Hepatic stellate cell (primary cell): Measurements from ENCODE around the gene CADPS.
"Not testable (repeated sequence)": the region's sequence is repeated elsewhere in the genome, so short reads cannot be mapped to it uniquely, and the experiment has no call there.

Source experiments
- DNase-seq: peaks from one replicate; pipeline ENCODE4 v3.0.0; 2011; ENCODE audit warnings: low spot score

Gene CADPS

DNA sequence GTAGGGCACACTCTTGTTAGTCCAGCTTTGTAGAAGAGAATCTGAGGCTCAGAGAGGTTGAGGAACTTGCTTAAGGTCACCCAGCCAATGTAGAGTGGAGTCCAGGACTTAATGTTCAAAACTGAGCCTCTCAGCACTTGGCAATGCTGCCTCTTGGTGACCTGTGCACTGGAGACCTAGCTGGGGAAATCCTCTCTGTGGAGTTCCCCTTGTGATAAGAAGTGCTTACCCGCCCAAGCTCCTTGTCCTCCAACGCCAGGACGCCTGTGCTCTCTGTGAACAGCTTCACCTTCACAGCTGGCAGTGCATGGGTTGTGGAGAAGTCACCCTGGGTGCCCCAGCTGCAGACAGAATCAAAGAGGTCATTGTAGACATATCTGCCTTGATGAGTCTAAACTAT lies 282.8 kb downstream of the CADPS start:
- no peak for DNase-seq

DNA sequence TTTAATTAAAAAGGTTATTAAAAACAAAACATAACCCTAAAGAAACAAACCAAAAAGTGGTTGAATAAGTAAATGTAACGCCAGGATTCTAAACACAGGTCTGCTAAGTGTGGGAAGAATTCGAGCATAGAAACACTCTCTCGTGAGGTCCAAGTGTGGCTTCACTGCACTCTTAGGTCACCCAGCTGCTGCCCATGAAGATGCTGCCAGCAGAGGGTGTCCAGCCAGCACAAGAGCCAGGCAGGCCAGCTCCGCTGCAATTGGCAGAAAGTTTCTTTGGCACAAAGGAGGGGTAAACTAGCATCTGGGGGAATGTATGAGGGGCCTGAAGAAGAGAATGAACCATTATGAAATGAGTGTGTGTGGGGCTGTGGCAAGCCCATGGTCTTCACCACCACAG lies 286.1 kb downstream of the CADPS start:
- no peak for DNase-seq

DNA sequence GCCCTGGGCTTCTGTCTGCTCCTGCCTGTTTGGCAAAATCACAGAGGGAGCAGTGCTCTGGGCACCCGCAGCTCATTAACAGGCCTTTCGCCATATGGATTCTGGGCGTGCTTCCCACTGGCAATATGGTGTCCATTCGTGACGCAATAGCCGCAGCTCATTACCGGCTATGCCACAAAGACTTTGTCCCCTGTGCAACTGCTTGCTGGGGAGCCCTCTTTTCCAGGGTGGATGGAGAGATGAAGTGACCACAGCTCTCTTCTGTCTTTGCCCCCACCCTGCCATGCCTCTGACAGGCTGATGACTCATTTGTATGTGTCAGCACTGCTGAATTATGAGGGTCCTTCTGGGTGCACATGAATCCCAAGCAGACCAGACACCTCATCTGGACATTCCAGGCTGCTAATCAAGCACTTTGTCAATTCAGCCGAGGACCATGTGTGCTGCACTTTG lies 287.6 kb downstream of the CADPS start:
- peak; percentile 49 for DNase-seq

DNA sequence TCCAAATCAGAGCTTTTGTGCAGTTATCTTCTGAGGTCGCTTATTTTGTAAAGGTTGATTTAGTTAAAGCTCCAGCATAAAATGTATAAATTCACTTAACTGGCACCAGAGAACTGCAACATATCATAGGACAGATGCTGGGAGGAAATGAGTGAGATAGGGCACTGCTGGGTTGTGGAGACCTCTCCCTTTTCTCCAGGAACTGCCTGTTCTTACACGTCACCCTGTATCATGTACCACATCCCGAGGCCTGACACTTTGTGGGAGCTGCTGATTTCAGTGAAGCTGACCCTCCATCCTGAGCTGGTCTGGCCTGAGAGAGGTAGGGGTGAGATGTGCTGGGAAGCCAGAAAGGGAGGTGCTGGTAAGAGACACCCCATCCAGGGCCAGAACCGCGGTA lies 288.0 kb downstream of the CADPS start:
- no peak for DNase-seq

DNA sequence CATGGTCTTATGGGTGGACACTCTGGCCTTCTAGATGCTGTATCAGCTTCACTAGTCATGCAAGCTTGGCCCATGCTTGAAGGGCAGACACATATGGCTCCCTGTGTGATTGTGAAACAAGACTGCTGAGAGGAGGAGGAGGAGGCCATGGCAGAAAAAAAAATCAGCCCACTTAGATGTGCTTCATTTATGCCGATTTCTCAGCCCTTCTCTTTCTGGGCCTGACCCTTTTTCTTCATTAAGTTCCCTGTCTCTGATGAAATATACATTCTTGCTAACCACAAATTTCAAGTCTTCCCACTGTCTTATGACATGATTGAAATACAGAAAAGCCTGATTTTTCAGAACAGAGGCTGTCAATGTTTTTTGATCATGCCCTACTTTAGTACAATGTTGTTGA lies 288.9 kb downstream of the CADPS start:
- DNase-seq: no peak

DNA sequence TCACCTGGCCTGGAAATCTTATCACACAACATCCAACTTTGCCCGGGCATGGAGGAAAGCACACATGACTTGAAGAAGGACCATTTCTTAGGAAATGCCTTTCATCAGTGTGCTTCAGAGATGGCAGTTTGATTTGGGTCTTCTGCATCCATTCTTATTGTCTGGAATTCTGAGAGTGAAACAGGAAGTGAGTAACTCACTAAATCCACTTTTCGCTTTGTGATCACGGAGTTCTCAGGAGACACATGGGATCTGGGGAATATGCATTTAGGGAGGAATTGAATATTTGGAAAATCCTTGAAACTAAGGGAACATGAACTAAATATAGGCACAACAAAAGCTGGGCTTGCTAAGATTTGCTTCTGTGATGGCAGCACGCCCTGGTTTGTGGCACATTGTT lies 289.4 kb downstream of the CADPS start:
- no peak for DNase-seq

DNA sequence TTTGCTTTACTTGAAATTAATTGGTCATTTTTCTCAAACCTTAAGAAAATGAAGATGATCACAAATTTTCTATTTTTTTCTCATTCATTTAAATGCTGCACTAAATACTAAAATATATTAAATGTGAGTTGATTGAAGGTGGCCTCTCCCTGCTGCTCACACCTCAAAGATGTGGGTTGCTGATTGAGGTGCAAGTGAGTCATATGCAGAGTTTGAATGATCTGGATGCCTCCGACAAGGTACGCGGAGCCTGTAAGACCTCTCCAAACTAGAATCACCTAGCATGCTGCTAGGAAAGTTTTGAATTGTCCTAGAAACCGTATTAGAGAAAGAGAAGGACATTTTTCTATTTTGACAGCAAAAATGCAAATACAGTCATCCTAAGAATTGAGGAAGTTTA lies 290.6 kb downstream of the CADPS start:
- DNase-seq: no peak

DNA sequence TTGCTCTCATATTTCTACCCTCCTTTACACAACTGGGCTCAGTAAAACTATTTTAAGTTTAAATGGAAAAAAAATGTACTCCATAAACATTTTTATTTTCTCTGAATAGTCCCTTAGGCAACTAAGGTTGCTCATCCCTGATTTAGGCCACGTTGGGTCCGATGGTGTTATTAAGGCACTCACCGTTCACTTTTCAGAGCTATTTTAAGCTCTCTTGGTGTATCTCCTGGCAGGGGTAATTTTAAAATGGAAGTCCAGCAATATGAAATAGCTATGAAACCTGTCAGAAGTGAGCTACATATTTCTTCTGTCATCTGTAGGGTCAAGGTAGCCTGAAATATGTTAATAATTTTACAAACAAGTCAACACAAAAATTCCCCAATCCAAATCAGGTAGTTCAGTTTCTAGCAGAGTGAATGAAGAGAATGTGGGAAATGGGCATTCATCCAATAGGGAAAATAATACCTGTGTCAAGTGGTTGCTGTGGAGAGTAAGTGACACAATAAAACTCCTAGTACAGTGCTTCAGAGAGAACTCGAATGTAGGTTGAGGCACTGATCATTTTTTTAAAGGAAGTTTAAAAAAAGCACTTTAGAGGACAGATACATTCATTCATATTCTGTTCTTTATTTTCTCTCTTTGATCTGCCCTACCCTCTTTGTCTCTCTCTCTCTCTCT lies 292.6 kb downstream of the CADPS start:
- DNase-seq: no peak

DNA sequence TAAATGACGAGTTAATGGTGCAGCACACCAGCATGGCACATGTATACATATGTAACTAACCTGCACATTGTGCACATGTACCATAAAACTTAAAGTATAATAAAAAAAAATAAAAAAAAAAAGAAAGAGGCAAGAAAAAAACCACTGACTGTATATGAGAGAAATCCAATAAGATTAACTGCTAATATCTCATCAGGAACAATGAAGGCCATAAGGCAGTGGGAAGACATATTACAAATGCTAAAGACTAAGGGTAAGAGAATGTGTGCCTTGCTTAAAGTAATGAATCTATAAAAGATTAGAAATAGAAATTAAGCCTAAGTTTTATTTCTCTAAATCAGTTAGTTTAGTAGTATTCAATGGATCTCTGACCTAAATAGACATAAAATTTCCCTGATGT lies 294.7 kb downstream of the CADPS start:
- DNase-seq: not testable (repeated sequence)

DNA sequence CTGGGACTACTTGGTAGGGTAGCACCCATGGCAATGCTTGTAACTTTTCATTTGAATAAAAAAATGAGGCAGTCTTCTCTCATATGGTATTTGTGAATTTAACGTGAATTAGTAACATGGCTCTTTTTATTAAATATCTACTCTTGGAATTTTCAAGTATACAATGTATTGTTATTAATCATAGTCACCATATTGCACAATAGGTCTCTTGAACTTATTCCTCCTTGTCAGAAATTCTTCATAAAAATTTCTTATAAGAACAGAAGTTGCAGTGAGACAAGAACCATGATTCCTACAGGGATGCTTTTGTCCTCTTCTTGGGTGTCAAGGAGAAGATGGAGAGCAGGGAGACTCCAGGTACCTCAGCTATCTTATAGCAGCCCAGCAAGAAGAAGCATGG lies 298.1 kb downstream of the CADPS start:
- no peak for DNase-seq

DNA sequence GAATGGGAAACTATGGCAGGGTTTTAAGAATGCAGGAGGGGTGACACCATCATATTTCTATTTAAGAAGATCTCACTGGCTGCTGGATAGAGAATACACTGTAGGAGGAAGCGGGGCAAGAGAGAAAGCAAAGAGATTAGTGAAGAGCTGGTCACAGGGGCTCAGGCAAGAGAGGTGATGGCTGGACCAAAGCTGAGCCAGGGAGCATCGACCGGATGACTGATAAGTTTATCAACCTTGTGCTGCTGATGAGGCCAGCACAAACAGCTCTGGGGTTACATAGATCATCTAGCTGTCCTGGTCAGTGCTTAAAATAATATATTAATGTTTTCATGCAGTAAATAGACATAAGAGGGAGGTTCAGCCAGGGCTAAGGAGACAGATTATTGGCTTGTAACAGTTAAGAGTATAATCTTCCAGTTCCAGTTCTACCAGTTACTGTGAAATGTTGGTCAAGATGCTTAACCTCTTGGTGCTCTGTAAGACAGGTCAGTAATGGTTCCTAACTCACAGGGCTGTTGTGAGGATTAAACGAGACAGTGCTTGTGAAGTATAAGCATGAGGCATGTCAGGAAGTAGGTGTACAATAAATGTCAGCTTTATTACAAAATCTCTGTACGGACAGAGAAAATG lies 300.8 kb downstream of the CADPS start:
- no peak for DNase-seq

DNA sequence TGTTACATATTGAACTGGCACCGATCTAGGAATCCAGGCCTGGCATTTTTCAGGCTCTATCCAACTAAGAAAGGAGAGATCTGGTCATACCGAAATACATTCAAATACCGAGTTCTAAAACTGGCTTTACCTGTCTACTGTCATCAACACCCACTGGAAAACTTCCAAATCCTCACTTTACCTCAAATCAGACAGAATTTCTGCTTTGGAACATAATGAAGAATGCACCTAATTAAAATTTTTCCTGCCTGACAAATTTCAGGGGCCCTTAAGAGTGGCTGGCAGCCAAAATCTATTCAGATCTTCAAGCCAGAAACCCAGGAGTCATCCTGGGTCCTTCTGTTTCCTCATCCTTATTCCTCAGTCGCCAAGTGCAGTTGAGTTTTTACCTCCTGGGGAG lies 303.3 kb downstream of the CADPS start:
- DNase-seq: no peak

DNA sequence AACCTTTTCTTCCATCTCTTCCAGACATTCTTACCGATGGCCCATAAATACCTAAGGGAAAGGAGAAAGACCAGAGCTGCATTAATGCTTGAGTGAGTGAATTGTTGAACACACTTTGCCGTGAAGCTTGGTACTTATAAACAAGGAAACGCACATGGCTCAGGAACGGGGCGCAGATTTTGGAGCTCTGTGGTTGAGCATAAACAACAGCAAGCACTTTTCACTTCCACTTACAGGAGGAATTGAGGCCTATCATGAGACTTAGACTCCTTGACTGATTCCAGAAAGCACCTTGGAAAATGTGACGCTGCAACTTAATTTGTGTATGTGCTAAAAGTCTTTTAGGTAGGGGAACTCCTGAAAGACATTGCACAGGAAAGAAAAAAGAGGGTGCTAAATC lies 304.3 kb downstream of the CADPS start:
- DNase-seq: no peak

DNA sequence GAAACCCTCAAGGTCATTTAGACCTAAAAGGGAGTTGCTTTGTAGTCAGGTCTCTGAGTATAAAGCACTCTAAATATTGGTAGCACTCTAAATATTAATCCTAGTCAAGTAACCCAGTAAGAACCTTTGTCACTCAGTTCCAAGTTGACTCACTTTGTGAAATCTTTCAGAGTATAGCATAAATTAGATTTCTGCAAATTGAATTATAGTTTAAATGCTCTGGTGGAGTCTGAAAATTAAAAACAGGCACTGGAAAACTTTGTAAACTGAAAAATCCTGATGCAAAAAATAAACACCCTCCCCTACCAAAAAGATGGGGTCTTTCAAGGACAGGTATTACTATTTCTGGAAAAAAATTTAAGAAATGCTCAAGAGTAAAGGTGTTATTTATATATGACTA lies 305.6 kb downstream of the CADPS start:
- DNase-seq: no peak

DNA sequence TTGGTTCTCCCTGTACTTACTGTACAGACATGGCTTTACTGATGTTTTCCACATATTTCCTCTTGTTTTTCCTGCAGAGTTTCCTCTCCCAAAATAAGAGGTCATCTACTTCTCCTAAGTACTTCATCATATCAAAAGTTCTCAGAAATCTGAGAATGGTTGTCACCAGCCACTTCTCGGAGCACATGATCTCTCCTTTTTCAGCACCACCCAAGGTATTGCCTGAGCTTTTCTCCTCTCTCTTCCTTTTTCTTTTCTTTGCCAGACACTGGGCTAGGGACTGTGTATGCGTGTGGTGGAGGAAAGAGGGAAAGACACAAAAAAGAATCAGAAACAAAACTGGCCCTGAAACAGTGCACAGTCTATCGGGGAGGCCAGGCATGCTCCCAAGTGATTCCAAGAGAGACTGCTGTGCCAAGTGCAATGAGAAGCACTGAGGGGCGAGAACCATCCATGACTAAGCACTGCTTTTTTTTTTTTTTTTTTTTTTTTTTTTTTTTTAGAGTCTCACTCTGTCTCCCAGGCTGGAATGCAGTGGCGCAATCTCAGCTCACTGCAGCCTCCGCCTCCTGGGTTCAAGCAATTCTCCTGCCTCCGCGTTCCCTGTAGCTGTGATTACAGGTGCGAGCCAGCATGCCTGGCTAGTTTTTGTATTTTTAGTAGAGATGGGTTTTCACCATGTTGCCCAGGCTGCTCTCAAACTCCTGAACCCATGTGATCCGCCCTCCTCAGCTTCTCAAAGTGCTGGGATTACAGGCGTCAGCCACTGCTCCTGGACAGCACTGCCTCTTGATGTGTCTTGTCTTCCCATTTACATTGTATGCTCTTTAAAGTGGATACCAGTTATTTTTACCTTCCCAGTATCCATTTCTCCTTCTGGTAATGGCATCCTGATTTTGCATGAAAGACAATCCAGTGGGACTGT lies 307.9 kb downstream of the CADPS start:
- peak; percentile 61 for DNase-seq

DNA sequence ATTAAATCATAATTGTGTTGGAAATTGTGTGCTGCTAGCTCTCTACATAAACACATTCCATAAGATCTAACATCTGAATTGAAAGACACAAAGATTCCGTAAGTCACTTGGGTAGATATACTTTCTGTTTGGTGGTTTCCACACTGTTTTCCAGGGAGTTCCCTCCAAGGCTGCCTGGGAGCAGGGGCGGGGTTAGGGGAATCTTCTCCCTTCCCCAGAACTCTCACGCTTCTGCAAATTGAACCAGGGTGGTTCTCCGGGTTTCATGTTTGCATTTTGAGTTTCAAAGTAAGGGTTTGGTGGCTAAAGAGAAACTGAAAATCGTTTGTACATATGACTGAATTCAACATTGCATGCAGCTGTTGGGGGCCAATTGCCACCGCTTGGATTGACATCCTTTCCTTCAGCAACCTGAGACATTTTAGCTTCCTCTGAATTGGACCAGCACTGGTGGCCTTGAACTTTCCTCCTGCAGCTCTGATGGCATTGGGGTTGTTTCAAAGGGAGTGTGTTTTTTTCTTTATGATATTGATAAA lies 309.1 kb downstream of the CADPS start:
- no peak for DNase-seq

DNA sequence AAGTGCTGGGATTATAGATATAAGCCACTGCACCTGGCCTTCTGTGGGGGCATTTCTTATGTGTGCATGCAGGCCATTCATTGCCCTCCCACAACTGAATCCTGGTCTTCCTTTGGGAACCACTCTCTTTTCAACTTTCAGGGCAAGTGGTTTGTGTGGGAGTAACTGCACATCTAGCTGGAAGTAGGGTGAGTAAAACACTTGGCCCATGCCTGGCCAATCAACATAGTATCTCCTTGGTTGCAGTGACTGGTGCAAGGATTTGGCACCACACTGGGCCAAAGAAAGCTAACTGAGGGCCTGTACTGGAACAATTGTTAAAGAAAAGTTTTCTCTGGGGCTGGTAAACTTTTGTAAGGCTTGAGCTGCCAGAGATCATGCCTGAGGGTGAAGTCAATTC lies 312.6 kb downstream of the CADPS start:
- DNase-seq: no peak

DNA sequence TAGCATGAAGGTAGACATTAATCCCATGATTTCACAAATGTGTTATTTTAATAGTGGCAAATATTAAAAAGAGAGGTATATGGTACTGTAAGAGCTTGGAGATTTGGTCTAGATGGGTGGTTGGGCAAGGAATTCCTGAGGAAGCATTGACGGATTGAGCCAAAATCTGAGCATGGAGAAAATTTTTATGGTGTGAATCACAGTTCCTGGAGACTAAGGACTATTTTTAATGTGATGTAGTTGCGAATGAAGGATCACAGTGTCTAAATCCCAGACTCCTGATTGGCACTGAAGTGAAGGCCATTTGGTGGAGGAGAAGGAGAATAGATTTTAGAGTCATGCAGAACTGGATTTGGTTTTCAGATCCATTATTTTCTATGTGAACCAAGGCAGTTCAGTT lies 313.2 kb downstream of the CADPS start:
- DNase-seq: peak; percentile 64

DNA sequence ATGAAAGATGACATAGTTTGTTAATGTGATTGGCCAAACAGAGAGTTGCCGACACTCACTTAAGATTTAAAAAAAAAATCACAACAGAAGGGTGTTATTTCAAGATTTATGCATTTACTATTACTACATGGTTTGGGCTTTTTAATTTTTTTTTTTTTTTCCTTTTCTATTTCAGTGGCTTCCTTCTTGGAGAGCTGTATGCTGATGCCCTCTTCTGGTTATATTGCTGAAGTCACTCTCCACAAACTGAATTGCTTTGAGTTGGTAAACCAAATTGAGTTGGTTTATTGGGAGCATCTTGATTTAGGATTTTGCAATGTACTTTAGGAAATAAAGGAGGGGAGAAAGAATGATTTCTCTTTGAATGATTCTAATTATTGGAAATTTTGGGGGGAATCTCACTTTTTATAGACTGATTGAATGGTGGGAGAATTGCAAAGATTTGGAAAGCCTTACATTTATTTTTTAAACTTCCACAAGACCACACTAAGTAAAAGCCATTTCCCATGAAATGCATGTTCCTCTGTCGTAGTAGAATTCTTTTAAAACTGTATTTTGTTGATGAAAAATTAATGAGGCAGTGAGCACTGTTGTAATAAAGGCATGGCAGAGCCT lies 315.3 kb downstream of the CADPS start:
- peak; percentile 11 for DNase-seq

DNA sequence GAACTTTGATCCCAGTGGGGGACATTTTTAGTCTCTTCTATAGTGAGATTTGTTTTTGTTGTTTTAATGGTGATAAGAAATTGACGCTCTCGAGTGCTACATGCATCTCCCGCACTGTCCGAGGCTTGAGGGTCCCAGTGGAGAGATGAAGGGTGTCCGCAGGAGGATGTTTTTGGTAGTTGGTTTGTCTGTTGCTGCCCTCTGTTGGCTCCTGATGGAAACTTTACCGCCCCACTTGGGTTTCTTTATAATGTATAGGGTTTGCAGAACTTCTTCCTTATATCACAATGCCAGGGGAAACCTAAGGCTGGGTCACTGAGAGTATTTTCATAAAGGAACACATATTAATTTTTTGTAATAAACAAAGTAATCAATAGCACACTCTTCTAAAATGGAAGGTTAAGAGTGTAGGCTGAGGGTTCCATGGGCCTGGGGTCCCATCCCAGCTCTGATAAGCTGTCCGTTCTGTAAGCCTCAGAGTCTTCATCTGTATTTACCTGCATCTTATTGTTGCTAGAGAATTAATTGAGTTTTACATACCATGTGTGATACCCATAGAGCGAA lies 316.6 kb downstream of the CADPS start:
- DNase-seq: no peak

DNA sequence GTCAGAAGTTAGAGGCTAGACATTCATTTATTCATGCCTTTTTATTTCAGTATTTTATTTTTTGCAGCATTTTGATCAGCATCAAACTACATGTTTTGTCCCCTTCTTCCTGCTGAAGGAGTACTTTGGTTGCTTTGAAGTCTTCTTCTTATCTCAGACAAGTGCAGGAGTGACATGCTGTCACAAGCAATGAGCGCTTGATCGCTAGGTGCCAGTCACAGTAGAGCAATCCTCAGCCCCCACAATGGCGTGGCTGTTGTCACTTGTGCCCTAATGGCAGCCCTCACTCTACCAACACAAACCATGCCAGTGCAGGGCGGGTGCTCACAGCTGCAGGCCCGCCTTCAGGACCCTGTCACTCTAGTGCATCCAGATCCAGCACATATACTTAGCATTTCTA lies 317.2 kb downstream of the CADPS start:
- DNase-seq: no peak

DNA sequence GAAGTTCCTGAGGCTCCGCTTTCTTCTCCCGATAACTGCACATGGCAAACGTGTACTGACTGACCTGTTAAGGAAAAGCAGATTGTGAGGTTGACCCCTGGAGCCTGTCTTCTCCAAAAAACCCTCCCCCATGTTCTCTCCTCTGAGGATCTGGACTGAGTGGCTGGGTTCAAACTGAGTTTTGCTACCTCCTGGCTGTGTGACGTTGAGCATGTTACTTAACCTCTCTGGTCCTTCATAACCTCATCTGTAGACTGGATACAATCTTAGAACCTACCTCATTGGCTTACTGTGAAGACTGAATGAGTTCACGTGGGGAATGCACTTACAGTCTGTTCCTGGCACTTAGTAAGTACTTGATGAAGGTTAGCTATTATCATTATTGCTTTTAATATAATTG lies 317.8 kb downstream of the CADPS start:
- DNase-seq: no peak
